Measurements from ENCODE around the gene CCDC88B. TPM values are rescaled to one million over a fixed set of nuclear protein-coding genes. Genes with fewer than 3 reads are reported as not detected.

CCDC88B gene
- polyA plus RNA-seq, 12 donors: 2.5 to 10.7 (median 3.4) TPM; not detected in 1

DNA sequence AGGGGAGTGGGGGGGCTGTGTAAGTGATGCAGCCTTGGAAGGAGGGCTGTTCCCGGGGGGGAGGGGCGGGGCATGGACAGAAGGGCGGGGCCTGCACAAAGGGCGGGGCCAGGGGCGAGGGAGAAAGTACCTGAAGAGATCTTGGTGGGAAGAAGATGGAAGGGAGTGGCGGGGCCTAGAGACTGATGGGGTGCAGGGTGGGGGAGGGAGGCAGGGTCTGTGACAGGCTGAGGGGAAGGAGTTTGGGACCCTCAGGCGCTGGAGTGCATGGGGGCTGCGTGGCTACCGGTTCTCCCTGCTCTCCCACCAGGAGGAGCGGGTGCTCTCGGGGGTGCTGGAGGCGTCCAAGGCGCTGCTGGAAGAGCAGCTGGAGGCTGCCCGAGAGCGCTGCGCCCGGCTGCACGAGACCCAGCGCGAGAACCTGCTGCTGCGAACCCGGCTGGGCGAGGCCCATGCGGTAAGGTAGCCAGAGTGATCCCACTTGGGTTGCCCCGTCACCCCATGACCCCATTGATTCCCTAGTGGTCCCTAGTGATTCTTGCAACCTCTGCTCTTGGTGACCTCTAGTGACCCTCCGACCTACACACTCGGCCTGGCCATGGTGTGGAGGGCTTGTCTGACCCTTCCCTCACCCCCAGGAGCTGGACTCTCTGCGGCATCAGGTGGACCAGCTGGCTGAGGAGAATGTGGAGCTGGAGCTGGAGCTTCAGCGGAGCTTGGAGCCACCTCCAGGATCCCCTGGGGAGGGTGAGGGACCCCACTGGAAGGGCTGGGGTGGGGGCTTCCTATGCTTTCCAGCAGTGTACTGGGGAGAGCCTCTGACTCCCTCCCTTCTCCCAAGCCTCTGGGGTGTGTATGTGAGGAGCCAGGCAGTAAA is 3.1 kb downstream of the CCDC88B start:
- DNase-seq: no peak

DNA sequence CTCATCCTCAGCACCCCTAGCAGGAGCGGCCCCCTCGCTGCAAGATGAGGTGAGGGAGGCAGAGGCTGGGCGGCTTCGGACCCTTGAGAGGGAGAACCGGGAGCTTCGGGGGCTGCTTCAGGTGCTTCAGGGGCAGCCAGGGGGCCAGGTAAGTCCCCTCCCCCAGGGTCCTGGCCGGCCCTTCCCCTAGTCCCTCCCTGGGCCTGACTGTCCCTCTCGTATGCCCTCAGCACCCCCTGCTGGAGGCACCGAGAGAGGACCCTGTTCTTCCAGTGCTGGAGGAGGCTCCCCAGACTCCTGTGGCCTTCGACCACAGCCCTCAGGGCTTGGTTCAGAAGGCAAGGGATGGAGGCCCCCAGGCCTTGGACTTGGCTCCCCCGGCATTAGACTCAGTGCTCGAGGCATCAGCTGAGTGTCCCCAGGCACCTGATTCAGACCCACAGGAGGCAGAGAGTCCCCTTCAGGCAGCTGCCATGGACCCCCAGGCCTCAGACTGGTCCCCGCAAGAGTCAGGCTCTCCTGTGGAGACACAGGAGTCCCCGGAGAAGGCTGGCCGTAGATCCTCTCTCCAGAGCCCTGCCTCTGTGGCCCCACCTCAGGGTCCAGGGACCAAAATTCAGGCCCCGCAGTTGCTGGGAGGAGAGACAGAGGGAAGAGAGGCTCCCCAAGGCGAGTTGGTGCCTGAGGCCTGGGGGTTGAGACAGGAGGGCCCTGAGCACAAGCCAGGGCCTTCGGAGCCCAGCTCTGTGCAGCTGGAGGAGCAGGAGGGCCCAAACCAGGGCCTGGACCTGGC is 4.0 kb downstream of the CCDC88B start:
- no peak for DNase-seq

DNA sequence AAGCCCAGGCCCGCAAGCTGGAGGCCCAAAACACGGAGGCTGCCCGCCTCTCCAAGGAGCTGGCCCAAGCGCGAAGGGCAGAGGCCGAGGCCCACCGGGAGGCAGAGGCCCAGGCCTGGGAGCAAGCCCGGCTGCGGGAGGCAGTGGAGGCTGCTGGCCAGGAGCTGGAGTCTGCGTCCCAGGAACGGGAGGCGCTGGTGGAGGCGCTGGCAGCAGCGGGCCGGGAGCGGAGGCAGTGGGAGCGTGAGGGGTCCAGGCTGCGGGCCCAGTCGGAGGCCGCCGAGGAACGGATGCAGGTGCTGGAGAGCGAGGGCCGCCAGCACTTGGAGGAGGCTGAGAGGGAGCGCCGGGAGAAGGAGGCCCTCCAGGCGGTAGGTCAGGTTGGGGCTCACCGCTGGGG is 4.8 kb downstream of the CCDC88B start:
- DNase-seq: no peak

DNA sequence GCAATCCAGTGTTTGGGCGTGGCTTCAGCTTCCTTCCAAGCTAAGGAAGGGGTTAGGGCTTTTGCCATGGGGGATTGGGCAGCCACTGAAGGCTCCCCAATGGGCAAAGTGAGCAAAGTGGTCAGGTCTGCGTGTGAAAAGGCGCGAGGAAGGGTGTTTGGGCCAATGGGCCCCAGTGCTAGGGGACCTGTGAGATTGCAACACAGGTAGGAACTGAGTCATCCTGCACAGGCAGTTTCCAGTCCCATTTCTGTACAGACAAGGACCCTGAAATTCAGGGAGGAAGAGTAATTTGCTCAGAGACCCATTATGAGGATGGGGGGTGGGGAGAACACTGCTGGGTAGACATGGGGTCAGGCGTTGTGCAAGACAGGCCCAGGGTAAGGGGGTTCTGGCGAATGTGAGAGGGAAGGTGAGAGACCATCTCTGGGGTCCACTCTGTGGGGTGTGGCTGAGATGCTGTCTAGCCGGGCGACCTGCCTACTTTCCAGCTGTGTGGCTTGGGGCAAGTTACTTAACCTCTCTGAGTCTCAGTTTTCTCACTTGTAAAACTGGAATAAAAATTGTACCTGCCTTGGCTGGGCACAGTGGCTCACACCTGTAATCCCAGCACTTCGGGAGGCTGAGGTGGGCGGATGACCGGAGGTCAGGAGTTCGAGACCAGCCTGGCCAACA is 7.3 kb downstream of the CCDC88B start:
- DNase-seq: no peak

DNA sequence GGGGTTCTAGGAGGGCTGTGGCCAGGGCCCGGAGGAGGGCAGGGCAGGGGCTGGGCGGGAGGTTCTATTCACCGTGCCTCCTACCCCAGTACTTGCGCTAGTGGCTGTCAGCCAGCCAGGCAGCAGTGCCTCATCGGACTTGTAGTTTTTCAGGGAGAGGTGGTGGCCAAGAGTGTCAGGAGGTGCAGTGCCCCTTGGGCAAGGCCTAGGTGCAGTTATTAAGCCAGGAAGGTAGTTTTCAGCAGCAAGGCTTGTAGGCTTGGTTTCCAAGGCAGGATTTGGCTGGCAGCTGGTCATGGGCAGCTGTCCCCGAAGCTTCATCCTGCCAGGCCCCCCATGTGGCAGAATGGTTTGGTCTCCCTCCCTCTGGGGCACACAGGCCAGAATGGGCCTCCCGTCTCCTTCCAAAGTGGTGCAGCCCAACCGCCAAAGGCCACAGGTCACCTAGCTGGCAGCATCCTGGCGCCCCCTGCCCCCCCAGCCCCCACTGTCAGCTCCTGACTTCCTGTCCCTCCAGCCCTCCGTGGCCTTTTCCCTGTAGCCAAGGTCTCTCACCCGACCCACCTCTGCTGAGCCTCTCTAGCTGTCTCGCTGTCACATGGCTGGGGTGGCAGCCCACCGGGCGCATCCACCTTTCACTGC is 8.5 kb downstream of the CCDC88B start:
- no peak for DNase-seq

DNA sequence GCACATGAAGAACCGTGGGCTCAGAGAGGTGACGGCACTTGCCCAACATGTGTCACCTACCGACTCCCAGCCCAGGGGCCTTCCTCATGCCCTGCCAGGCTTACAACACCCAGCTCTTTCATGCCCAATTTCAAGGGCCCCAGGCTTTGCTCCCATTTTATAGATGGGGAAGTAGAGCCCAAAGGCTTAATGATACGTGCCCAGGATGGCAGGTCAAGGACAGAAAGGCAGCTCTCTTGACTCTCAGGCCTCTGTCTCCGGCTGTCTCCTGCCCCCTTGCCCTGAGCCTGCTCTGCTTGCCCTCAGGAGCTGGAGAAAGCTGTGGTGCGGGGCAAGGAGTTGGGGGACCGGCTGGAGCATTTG is 9.0 kb downstream of the CCDC88B start:
- no peak for DNase-seq

DNA sequence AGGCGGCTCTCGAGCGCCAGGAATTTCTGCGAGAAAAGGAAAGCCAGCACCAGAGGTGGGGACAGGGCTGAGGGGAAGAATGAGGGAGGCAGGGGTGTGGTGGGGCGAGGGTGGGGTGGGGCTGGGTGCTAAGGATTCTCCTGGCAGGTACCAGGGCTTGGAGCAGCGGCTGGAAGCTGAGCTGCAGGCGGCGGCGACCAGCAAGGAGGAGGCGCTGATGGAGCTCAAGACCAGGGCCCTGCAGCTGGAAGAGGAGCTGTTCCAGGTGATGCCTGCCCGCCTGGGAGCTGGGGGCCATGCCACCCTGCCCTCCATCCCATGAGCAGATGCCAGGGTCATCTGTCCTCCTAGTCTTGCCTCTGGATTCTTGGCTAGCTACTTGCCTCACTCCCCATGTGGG is 9.4 kb downstream of the CCDC88B start:
- DNase-seq: no peak

DNA sequence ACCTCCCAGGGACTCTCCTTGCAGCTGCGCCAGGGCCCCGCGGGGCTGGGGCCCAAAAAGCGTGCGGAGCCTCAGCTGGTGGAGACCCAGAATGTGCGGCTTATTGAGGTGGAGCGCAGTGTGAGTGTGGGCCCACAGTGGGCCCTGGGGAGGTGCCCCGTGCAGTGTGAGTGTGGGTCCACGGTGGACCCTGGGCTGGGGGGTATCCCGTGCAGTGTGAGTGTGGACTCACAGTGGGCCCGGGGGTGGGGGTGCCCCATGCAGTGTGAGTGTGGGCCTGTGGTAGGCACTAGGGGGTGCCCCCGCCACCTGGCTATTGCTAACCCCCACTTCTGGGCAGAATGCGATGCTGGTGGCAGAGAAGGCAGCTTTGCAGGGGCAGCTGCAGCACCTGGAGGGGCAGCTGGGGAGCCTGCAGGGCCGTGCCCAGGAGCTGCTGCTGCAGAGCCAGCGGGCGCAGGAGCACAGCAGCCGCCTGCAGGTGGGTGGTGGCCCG is 11.2 kb downstream of the CCDC88B start:
- no peak for DNase-seq

DNA sequence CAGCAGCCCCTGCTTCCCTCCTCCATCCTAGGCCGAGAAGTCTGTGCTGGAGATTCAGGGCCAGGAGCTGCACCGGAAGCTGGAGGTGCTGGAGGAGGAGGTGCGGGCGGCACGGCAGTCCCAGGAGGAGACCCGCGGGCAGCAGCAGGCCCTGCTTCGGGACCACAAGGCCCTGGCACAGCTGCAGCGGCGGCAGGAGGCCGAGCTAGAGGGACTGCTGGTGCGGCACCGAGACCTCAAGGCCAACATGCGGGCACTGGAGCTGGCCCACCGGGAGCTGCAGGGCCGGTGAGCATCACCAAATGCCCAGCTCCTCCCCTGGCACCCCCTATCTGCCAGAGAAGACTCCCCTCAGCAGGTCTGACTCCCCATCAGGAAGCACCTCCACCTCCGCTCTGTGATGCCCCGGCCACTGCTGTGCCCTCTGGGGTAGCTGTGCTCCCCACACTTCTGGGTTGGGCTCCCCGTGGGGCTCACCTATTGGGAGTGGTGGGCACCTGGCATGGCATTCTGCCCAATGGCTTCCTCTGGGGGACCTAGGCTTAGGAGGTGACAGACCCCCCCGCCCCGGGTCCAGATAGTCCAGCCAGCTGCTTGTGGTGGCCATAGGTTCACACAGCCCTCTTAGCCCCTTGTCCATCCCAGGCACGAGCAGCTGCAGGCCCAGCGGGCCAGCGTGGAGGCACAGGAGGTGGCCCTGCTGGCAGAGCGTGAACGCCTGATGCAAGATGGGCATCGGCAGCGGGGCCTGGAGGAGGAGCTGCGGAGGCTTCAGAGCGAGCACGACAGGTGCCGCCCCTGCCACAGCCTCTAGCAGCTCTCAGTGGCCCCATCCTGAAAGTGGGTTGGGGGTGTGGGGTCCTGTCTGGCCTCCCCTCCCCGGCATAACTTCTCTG is 12.3 kb downstream of the CCDC88B start:
- no peak for DNase-seq

DNA sequence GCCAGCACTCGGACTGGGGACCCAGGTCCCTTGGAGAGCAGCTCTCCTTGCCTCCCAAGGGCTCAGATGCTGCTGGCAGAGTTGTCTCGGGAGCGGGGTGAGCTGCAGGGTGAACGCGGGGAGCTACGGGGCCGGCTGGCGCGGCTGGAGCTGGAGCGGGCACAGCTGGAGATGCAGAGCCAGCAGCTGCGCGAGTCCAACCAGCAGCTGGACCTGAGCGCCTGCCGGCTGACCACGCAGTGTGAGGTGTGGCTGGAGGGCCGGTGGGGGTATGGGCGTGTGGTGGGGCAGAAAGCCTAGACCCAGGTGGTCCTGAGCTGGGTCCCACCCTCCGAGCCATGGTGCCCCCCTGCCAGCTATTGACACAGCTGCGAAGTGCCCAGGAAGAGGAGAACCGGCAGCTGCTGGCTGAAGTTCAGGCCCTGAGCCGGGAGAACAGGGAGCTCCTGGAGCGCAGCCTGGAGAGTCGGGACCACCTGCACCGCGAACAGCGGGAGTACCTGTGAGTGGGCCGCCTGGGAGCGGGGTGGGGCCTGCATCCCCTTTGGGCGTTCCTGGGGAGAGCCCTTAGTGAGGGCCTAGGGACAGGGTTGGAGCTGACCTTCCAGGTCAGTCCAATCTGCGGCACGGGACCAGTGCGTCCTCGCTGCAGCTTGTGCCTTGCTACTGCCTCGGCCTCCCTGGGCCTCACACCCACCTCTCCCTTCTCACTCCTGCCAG is 13.2 kb downstream of the CCDC88B start:
- DNase-seq: no peak

DNA sequence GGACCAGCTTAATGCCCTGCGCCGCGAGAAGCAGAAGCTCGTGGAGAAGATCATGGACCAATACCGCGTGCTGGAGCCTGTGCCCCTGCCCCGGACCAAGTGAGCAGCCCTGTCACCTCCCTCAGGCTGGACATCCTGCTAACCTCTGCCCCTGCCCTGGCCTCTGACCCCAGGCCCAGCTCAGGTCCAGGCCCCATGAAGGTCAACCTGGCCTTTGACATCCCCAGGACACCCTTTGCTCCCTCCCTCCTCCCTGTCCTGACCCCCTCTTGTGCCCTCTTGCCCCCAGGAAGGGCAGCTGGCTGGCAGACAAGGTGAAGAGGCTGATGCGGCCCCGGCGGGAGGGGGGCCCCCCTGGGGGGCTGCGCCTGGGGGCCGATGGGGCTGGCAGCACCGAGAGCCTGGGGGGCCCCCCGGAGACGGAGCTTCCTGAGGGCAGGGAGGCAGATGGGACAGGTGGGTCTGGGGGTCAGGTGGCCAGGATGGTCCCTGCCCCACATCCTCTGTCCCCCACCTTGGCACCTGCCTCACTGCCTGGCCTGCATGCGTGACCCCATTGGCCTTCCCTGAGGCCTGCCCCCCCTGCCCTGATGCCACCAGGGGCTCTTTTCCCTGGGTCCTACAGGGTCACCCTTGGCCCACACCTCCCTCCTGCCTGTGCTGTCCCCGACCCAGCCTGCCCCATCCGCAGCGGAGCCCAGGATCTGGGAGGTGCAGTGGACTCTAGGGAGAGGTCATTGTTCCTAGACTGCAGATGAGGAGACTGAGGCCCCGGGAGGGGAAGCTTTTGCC is 13.9 kb downstream of the CCDC88B start:
- no peak for DNase-seq

DNA sequence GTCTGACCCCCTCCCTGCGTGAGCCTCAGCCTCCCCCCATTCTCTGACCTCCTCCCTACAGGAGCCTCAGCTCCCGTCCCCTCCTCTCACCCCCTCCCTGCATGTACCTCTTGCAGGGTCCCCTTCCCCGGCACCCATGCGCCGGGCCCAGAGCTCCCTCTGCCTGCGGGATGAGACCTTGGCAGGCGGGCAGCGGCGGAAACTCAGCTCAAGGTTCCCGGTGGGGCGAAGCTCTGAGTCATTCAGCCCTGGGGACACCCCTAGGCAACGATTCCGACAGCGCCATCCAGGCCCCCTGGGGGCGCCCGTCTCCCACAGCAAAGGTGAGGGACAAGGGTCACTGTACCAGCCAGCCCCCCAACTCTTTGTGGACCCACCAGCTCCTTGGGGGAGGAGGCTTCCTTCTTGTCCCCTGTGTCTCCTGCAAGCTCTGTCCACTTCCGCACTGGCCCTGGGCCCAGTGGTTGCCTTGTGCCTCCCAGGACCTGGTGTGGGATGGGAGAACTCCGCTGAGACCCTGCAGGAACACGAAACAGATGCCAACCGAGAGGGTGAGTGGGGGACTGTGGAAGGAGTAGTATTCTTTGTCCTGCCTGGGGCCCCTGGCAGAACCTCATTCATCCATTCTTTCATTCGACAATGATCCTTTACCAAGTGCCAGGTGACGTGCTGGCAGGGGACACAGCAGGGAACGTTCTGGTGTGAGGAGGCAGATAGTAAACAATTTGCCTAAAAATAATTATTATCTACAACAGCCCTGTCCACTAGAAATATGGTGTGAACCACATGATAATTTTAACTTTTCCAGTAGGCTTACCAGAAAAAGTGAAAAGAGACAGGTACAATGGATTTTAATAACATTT is 15.3 kb downstream of the CCDC88B start:
- no peak for DNase-seq

DNA sequence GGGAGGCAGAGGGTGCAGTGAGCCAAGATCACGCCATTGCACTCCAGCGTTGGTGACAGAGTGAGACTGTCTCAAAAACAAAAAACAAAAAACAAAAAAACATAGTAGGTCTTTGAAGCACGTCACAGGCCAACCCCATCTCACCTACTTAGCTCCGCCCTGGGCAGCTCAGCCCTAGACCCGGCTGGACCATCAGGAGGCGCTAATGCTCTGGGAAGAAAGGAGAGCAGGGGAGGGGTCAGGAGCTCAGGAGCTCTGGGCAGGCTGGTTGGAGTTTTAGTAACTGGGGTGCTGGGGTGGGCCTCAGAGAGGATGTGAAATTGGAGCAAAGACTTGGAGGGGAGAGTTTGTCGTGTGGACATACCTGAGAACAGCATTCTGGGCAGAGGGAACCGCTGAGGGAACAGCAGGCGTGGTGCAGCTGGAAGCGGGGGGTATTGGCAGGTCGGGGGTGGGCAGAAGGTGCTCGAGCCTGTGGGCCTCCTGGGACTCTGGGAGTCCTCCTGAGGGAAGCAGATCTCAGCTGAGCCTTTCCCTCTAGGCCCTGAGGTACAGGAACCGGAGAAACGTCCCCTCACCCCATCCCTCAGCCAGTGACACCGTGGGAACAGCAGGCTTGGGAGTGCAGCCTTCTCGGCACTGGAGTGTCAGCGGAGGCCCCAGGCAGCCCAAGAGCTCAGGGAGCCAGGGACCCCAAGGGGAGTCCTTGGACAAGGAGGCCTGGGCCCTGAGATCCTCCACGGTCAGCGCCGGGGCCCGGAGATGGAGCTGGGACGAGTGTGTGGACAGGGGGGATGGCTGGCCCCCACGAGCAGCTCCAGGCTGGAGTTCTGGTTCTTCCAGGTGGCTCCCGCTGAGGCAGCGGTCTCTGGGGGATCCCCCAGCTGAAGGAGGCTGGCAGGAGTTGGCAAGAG is 16.8 kb downstream of the CCDC88B start:
- DNase-seq: no peak

DNA sequence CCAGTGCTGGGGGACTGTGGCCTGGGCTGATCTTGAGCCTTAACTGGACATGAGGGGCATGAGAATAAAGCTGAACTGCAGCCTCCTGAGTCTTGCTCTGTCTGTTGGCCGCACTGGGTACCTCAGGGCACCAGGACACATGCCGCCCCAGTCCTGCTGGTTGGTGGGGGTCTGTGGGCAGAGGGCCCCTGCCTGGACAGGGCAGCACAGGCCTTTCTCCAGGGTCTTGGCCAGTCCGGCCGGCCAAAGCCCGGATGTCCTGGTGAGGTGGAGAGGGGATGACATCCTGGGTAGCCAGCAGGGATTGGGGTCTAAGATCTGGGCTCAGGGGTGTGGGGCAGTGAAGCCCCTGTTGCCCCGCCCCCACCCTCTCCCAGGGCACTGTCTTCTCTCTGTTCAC is 17.4 kb downstream of the CCDC88B start:
- DNase-seq: no peak

DNA sequence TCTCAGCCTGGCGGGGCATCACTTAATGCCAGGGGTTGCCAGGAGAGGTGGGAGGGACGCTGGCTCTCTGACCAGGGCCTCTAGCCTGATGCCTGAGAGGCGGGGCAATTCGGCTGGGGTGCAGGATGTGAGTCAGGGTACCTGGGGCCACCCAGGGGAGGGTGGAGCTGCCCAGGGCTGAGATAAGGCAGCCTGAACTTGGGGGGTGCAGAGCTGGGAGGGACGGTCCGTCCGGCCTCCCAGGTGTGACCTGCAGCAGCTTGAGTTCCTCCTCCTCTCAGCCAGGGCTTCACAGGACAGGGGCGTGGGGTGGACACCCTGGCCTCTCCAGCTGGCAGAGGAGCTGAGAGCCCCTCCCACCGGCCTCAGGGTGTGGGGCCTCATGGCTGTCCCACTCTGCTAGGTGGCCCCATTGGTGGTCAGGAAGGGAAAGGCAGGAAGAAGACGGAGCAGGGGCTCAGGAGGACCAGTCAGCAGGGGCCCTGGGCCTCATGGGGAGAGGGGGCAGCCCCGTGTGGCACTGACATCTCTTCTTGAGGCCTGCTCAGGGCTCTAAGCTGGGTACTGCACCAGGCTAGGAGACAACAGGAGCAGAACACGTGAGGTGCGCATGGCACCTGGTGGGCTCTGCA is 18.0 kb downstream of the CCDC88B start:
- no peak for DNase-seq

DNA sequence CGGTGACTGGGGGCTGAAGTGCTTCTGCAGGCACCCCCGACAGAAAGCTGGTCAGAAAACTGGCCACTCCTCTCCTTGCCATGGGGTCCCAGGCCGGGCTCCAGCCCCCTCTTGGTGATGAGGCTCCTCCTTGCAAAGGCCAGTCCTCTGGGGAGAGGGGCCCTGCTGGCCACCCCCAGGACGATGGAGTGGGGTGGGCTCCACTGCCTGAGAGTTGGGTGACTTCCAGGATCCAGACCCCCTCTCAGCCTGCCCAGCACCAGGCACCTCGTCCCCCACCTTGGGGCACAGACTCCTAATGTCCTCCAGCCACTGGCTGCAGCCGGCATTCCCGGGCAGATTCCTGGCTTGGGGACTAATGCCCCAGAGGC is 18.5 kb downstream of the CCDC88B start:
- DNase-seq: no peak
